ENCODE data around the gene ACO2. TPM values are rescaled to one million over a fixed set of nuclear protein-coding genes. Genes with fewer than 3 reads are reported as not detected.

The ACO2 gene
- total and polyA plus RNA-seq, 2 of the 8 experiments (the other 6 are each of a cell fraction or from before 2014, with no cell fraction given), result 52.8 to 75.4 TPM

DNA sequence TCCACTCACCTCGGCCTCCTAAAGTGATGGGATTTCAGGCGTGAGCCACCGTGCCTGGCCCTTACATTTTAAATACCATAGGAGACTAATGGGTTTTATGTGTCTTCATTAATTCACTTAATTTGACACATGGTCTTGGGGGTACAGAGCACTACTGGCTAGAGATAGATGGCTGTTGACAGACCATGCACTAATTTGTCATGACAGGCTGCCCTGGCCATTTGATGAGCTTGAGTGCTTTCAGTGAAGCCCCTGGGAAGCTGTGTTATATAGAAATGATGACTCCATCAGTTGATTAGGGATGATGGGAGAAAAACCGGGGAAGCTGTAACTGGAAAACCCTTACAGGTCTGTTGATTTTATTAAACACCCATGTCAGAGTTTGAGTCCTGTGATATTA, 7.0 kb upstream of the ACO2 start:
- Histone ChIP-seq H3K9ac (replicated peaks in 1 of 4; ENCODE audit: extremely low read depth in 1 of 4, low read depth in 3 of 4, low read length in 3 of 4) (no peak overlapping the region), H3K4me3 (ENCODE audit: extremely low read depth in 1 of 4, insufficient read depth in 2 of 4, low read depth in 3 of 4, low read length in 4 of 4) (no peak overlapping the region), H3K79me1 (ENCODE audit: low read depth, low read length) (peaks cover 6% of the 10 kb centered on the region; the same call in 1 of the 2 replicates), H3K36me3 (ENCODE audit: control insufficient read depth in 2 of 4, insufficient read depth in 4 of 4, low read length in 3 of 4) (peaks cover 30 to 73% (median 57%) of the 10 kb centered on the region in 4 experiments), H4K8ac (ENCODE audit: extremely low read depth, insufficient read depth, low read length) (no peak overlapping the region), H2BK20ac (ENCODE audit: low read length) (no peak overlapping the region), H2BK12ac (ENCODE audit: low read depth, low read length) (no peak overlapping the region), H2AK5ac (ENCODE audit: low read depth, low read length) (no peak overlapping the region), H2BK15ac (ENCODE audit: low read length) (no peak overlapping the region), H3K18ac (ENCODE audit: extremely low read depth, low read length) (no peak overlapping the region), H3K9me3 (ENCODE audit: insufficient read depth in 2 of 2, low read depth in 1 of 2, low read length in 1 of 2) (no peaks in the 10 kb centered on the region), H3K56ac (replicated peaks; ENCODE audit: insufficient read length, low read depth, low read length) (no peak overlapping the region), H3K27me3 (replicated peaks in 1 of 4; ENCODE audit: control insufficient read depth in 3 of 4, extremely low read depth in 1 of 4, insufficient read depth in 3 of 4, low read length in 3 of 4) (no peaks in the 10 kb centered on the region), H3K14ac (ENCODE audit: insufficient read length) (no peak overlapping the region), H2BK120ac (replicated peaks; ENCODE audit: low read depth, low read length) (no peak overlapping the region), H3K4me2 (ENCODE audit: insufficient read depth in 1 of 2, low read depth in 2 of 2, low read length in 2 of 2) (no peak overlapping the region), H4K5ac (ENCODE audit: insufficient read length, low read depth, low read length) (no peak overlapping the region), H3K4me1 (replicated peaks in 1 of 4; ENCODE audit: control insufficient read depth in 3 of 4, insufficient read depth in 4 of 4, low read length in 3 of 4) (no peaks in the 10 kb centered on the region), H3K27ac (ENCODE audit: low read depth, low read length) (no peak overlapping the region), H4K91ac (replicated peaks; ENCODE audit: insufficient read length, low read length) (no peak overlapping the region), H3K23ac (ENCODE audit: insufficient read length) (no peak overlapping the region), H2AFZ (ENCODE audit: low read length) (no peak overlapping the region), H4K20me1 (replicated peaks in 1 of 2; ENCODE audit: control insufficient read depth in 1 of 2, insufficient read depth in 2 of 2, low read length in 2 of 2) (peaks cover 3 to 4% of the 10 kb centered on the region in 2 experiments), H3K4ac (replicated peaks; ENCODE audit: insufficient read length, low read depth, low read length) (no peak overlapping the region), H3K23me2 (ENCODE audit: low read depth, low read length) (no peaks in the 10 kb centered on the region; the same call in 1 of the 2 replicates), H3K79me2 (ENCODE audit: control insufficient read depth in 1 of 2, insufficient read depth in 2 of 2, low read length in 2 of 2) (peaks cover 0 to 15% of the 10 kb centered on the region in 2 experiments; a peak in 2 of 4 replicates), H2BK5ac (ENCODE audit: low read depth, low read length) (no peak overlapping the region)
- no peak for DNase-seq (ENCODE audit: low read depth in 1 of 2, low spot score in 2 of 2)
- WGBS, 2 experiments (ENCODE audit: extremely low coverage in 1 of 2, insufficient coverage in 1 of 2, insufficient read length in 1 of 2, insufficient replicate concordance in 2 of 2, low coverage in 1 of 2, low lambda C conversion rate in 2 of 2, missing lambda C conversion rate in 1 of 2), result 93% methylated on average over 4 of the region's 4 CpGs; no CpG with 5 or more reads in 1 of the 2 experiments
- TF ChIP-seq POLR2A (IDR thresholded peaks at IDR 0.05; ENCODE audit: control extremely low read depth in 1 of 2, low read depth in 2 of 2, low read length in 2 of 2), result 0 out of 3 replicates have a peak, but pooled peaks of 1 of the 2 experiments have one; percentile 1
- TF ChIP-seq FOSL1 (IDR thresholded peaks at IDR 0.05; ENCODE audit: insufficient read depth, low read depth, low read length), result no peak
- FAIRE-seq, result no peak
- ChIA-PET CTCF (ENCODE audit: partially characterized antibody) (interaction anchor here (0.9 to 8.3 kb wide), 8 partner anchors 14 to 71 kb away, joined by 3 to 57 read pairs (median 5); no protein-coding TSS in a partner anchor), POLR2A (ENCODE audit: partially characterized antibody) (interaction anchor here (0.7 to 30.6 kb wide), 16 partner anchors 6 to 265 kb away, joined by 3 to 887 read pairs (median 4); partner anchors contain the start of genes ACO2, PHF5A and TOB2)

Measured in H1 (cell line).